Measurements from ENCODE around the gene LRRC74A. TPM values are rescaled to one million over a fixed set of nuclear protein-coding genes. Genes with fewer than 3 reads are reported as not detected.
A peak's percentile ranks its signal among the peaks of the same experiment; 100 is the strongest.

The LRRC74A gene
- total and polyA plus RNA-seq, 2 of the 4 experiments (the other 2 are of a cell fraction), result not detected

DNA sequence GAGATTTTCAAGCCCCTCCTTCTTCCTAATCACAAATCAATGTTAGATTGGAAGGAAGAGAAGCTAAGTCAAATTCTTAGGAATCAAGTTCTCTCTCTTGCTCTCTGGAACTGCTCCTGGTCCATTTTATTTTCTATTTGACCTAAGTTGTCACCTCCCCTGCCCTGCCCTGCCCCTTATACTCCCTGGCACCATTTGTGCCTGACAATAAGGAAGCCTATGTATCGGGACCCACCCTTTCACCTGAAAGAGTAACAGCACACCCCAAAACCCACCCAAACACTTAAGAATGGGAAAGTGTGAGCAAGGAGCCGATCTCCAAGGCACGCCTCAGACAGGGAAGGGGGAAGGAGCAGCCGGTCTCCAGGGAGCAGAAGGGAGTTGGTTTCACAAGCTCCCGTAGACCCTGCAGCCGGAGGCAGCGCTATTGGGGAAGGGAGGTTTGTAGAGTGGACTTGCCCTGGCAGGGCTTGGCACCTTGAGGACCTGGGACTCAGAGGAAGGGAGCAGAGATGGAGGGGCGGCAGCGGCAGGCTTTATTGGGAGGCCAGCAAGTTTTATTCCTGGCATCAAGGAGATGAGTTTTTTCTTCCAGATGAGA lies 1.6 kb downstream of the LRRC74A start:
- no peak for ATAC-seq (ENCODE audit: low read depth)
- BruUV-seq (replicated peaks), result no TSS peak

More for the DNA sequence above, 1.6 kb downstream of the LRRC74A start:
- no peak overlapping the region for H4K8ac ChIP-seq (ENCODE audit: low read depth in 2 of 2, low read length in 2 of 2)
- peaks cover 18% of the 10 kb centered on the region for H3K27me3 ChIP-seq (ENCODE audit: control insufficient read depth, insufficient read depth, low read length)
- no peak overlapping the region for H2BK15ac ChIP-seq (ENCODE audit: low read depth, low read length)
- peak overlapping the region; percentile 57; the same call in 1 of the 2 replicates for H3K4me2 ChIP-seq (ENCODE audit: low read depth, low read length)
- no peak overlapping the region for H4K91ac ChIP-seq (ENCODE audit: insufficient read depth, low read depth, low read length)
- H4K5ac ChIP-seq (ENCODE audit: low read depth, low read length), result no peak overlapping the region
- H3K9me3 ChIP-seq (ENCODE audit: control insufficient read depth, insufficient read depth, low read length), result no peaks in the 10 kb centered on the region
- H2BK5ac ChIP-seq (ENCODE audit: low read depth, low read length, poor library complexity, severe bottlenecking), result no peak overlapping the region
- peak overlapping the region; percentile 49 for H2AFZ ChIP-seq (replicated peaks; ENCODE audit: low read length, poor library complexity)
- H4K20me1 ChIP-seq (ENCODE audit: insufficient read depth, low read length), result no peaks in the 10 kb centered on the region
- no peak overlapping the region for H2BK120ac ChIP-seq (ENCODE audit: low read depth, low read length)
- H2BK20ac ChIP-seq (ENCODE audit: low read depth, low read length), result no peak overlapping the region
- no peak overlapping the region for H3K9ac ChIP-seq (ENCODE audit: low read depth, low read length)
- ChIA-PET POLR2A (ENCODE audit: unreplicated experiment) (interaction anchor here (0.6 kb wide), 1 partner anchor 9 kb away, joined by 3 read pairs; no protein-coding TSS in a partner anchor), CTCF (no interaction called here)
- no peak overlapping the region for H3K23ac ChIP-seq (ENCODE audit: low read depth, low read length)
- no peaks in the 10 kb centered on the region for H3K36me3 ChIP-seq (ENCODE audit: control insufficient read depth, insufficient read depth, low read length)
- no peak overlapping the region for H2AK9ac ChIP-seq (replicated peaks; ENCODE audit: low read depth, low read length, poor library complexity)
- in situ Hi-C loops (cut with MboI; ENCODE audit: low sequenced_read_pairs), result no loop called here
- no peak overlapping the region for H3K18ac ChIP-seq (ENCODE audit: low read depth, low read length)
- intact Hi-C loops (cut with micrococcal nuclease), result no loop called here
- WGBS, 2 experiments (ENCODE audit: extremely low coverage in 2 of 2, insufficient read length in 1 of 2), result 87% methylated on average over 3 of the region's 9 CpGs; no CpG with 5 or more reads in 1 of the 2 experiments
- H3K4me1 ChIP-seq (ENCODE audit: control insufficient read depth, insufficient read depth, low read length), result no peaks in the 10 kb centered on the region
- H3K4ac ChIP-seq (ENCODE audit: low read depth, low read length), result no peak overlapping the region
- TF ChIP-seq, protein P1, sequence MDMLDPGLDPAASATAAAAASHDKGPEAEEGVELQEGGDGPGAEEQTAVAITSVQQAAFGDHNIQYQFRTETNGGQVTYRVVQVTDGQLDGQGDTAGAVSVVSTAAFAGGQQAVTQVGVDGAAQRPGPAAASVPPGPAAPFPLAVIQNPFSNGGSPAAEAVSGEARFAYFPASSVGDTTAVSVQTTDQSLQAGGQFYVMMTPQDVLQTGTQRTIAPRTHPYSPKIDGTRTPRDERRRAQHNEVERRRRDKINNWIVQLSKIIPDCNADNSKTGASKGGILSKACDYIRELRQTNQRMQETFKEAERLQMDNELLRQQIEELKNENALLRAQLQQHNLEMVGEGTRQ (IDR thresholded peaks at IDR 0.05; ENCODE audit: low read depth, low read length), result no peak
- no peak for DNase-seq
- no peak overlapping the region for H3K27ac ChIP-seq (ENCODE audit: insufficient read depth, low read length)
- no peak overlapping the region for H2AK5ac ChIP-seq (ENCODE audit: low read depth, low read length)
- no peak overlapping the region for H3K56ac ChIP-seq (ENCODE audit: extremely low read depth, insufficient read depth, low read length)
- no peak overlapping the region for H3K14ac ChIP-seq (replicated peaks; ENCODE audit: low read depth, low read length)
- H3K79me1 ChIP-seq (ENCODE audit: low read depth in 1 of 2, low read length in 2 of 2), result no peaks in the 10 kb centered on the region
- dilution Hi-C loops (cut with HindIII; ENCODE audit: low sequenced_read_pairs, unreplicated experiment), result no loop called here
- H3K4me3 ChIP-seq (ENCODE audit: insufficient read depth, low read depth, low read length), result no peak overlapping the region
- H3K9me1 ChIP-seq (ENCODE audit: insufficient read depth, low read length), result no peaks in the 10 kb centered on the region

All from IMR-90 (cell line).